Right lobe of liver (tissue), 6 donors: ENCODE results near the gene GCC1. TPM values are rescaled to one million over a fixed set of nuclear protein-coding genes. Genes with fewer than 3 reads are reported as not detected.

ENCODE experiments used
- ATAC-seq, 4 donors: fragments of 200-7000 bp; cut with Tn5 transposase; one replicate each; pipeline ENCODE4 v1.9.1; 2020; ENCODE audit warnings: mild to moderate bottlenecking in 4 of 4, moderate library complexity in 4 of 4
- DNase-seq, 3 donors: peaks; one replicate each; pipeline ENCODE4 v3.0.0-alpha.2; 2020
- H3K27ac ChIP-seq, 3 donors: fragments of 200-600 bp; one replicate each; pipeline ENCODE4 v1.8.0; 2022
- H3K27me3 ChIP-seq, 2 donors: fragments of 200-600 bp; one replicate each; pipeline ENCODE4 v1.8.0; 2022
- H3K36me3 ChIP-seq, 4 donors: fragments of 200-600 bp; sonication (generic) in 1 of 4; one replicate each; pipeline versions ENCODE4 v1.5.1 to v1.8.0; 2017 to 2022; ENCODE audit warnings: control low read depth in 1 of 4
- H3K4me1 ChIP-seq, 4 donors: fragments of 200-600 bp; sonication (generic) in 1 of 4; one replicate each; pipeline versions ENCODE4 v1.5.1 to v1.8.0; 2017 to 2022; ENCODE audit warnings: control low read depth in 1 of 4
- H3K4me3 ChIP-seq, 3 donors: fragments of 200-600 bp; one replicate each; pipeline ENCODE4 v1.8.0; 2022
- H3K9me3 ChIP-seq, 4 donors: fragments of 200-600 bp; sonication (generic) in 1 of 4; one replicate each; pipeline versions ENCODE4 v1.5.1 to v1.8.0; 2017 to 2022; ENCODE audit warnings: control low read depth in 1 of 4
- CTCF ChIP-seq, 4 donors: fragments of 200-600 bp in 3 of 4; fragments of 450-650 bp in 1 of 4; IDR thresholded peaks; one replicate each; pipeline versions ENCODE4 v1.5.1 to v1.8.0; 2016 to 2022; ENCODE audit warnings: antibody characterized with exemption in 4 of 4, mild to moderate bottlenecking in 2 of 4
- POLR2A ChIP-seq: fragments of 450-650 bp; IDR thresholded peaks from one replicate; pipeline ENCODE4 v1.6.1; 2017; ENCODE audit warnings: antibody characterized with exemption, mild to moderate bottlenecking
- WGBS: methylation state at CpG from one replicate; pipeline ENCODE4 v1.1.6; 2018; ENCODE audit warnings: low coverage, low lambda C conversion rate; ENCODE audit not compliant: insufficient coverage; ENCODE audit errors: missing lambda C conversion rate; 5-methylcytosine and 5-hydroxymethylcytosine counted together
- intact Hi-C, 2 donors: fragments of 100-400 bp; cut with DNase I; formaldehyde crosslinking; loops; one replicate each; pipeline versions ENCODE4 v1.11.2 to v1.14.1; 2022
- total RNA-seq, 6 experiments: library from RNA; depleted of rRNA in 2 of 6; stranded (reverse); fragments of >200 nt in 2 of 6; fragmentation: NEBNext Ultra II Directional in 3 of 6; extraction: Animal tissue kit (Norgen Biotek cat#: 25700) in 3 of 6; gene quantifications; one replicate each; pipeline versions ENCODE4 v1.1.0 to v1.2.4, GENCODE V29; 2016 to 2023
- donor health status: DM: no; HTN: yes; CAD: no.
- donor health status: DM: no; HTN: no; CAD: no.
- donor health status: DM: no; HTN: no; CAD: no.
- donor health status: DM: no; HTN: yes; CAD: no.
- donor health status: DM: no; HTN: yes; CAD: no.

The GCC1 gene
- total RNA-seq, 6 experiments from 2014 or later: 9.4 to 11.7 (median 10.0) TPM

GRCh38 chr7:127625331-127625730, 39.9 kb upstream of the GCC1 start:
- no peak for DNase-seq
- Histone ChIP-seq H3K4me1 (no peaks in the 10 kb centered on the region), H3K9me3 (no peaks in the 10 kb centered on the region), H3K4me3 (no peak overlapping the region), H3K36me3 (no peaks in the 10 kb centered on the region), H3K27ac (no peak overlapping the region), H3K27me3 (no peaks in the 10 kb centered on the region)
- intact Hi-C loops: no loop called here
- TF ChIP-seq POLR2A: no peak
- TF ChIP-seq CTCF (IDR thresholded peaks at IDR 0.05): no peak
- ATAC-seq: no peak

GRCh38 chr7:127620406-127621233, 35.2 kb upstream of the GCC1 start:
- TF ChIP-seq CTCF (IDR thresholded peaks at IDR 0.05) (no peak), POLR2A (no peak)
- ATAC-seq: no peak
- Histone ChIP-seq H3K4me1 (no peaks in the 10 kb centered on the region), H3K27ac (no peak overlapping the region), H3K9me3 (no peaks in the 10 kb centered on the region), H3K27me3 (no peaks in the 10 kb centered on the region), H3K4me3 (no peak overlapping the region), H3K36me3 (no peaks in the 10 kb centered on the region)
- intact Hi-C loops: no loop called here
- no peak for DNase-seq
- 3% methylated on average over 16 of the region's 24 CpGs for WGBS

GRCh38 chr7:127619681-127620405, 34.4 kb upstream of the GCC1 start:
- no peaks in the 10 kb centered on the region for H3K27me3 ChIP-seq
- DNase-seq (no peak), ATAC-seq (peak in 1 of 4 donors; percentile 7)
- no peaks in the 10 kb centered on the region for H3K4me1 ChIP-seq
- no peaks in the 10 kb centered on the region for H3K9me3 ChIP-seq
- no peak overlapping the region for H3K4me3 ChIP-seq
- 3% methylated on average over 23 of the region's 27 CpGs for WGBS
- H3K36me3 ChIP-seq: no peaks in the 10 kb centered on the region
- intact Hi-C loops: no loop called here
- H3K27ac ChIP-seq: no peak overlapping the region
- no peak for TF ChIP-seq POLR2A
- TF ChIP-seq CTCF (IDR thresholded peaks at IDR 0.05): no peak

GRCh38 chr7:127618775-127619174, 33.4 kb upstream of the GCC1 start:
- DNase-seq (no peak), ATAC-seq (no peak)
- 20% methylated on average over 1 of the region's 1 CpG for WGBS
- Histone ChIP-seq H3K9me3 (no peaks in the 10 kb centered on the region), H3K36me3 (no peaks in the 10 kb centered on the region), H3K27ac (no peak overlapping the region), H3K27me3 (no peaks in the 10 kb centered on the region), H3K4me3 (no peak overlapping the region), H3K4me1 (no peaks in the 10 kb centered on the region)
- TF ChIP-seq CTCF (IDR thresholded peaks at IDR 0.05): no peak
- no peak for TF ChIP-seq POLR2A
- intact Hi-C loops: no loop called here
